ENCODE measurements around the gene JMJD8.
"Not testable (repeated sequence)": the region's sequence is repeated elsewhere in the genome, so short reads cannot be mapped to it uniquely, and the experiment has no call there.

Gene JMJD8

GRCh38 chr16:708959-709358 is 24.8 kb upstream of the JMJD8 start:
- DNase-seq: no peak

GRCh38 chr16:708019-708418 is 23.9 kb upstream of the JMJD8 start:
- DNase-seq: no peak

GRCh38 chr16:707062-707538 is 23.0 kb upstream of the JMJD8 start:
- no peak for DNase-seq

- no peak for DNase-seq
Measured at GRCh38 chr16:706189-707061, 22.3 kb upstream of the JMJD8 start.

GRCh38 chr16:705431-706188 is 21.5 kb upstream of the JMJD8 start, which contains the start of gene FBXL16:
FBXL16 (minus strand) TSS chr16:705801; CDS start chr16:697405, 8,396 bp downstream.
- peak; percentile 39 to 41 for DNase-seq

- DNase-seq: no peak
Measured at GRCh38 chr16:704552-705380, 20.6 kb upstream of the JMJD8 start.

- no peak for DNase-seq
Measured at GRCh38 chr16:704047-704446, 19.9 kb upstream of the JMJD8 start.

- DNase-seq: no peak
Measured at GRCh38 chr16:703406-703805, 19.3 kb upstream of the JMJD8 start.

GRCh38 chr16:702341-702740 is 18.2 kb upstream of the JMJD8 start:
- no peak for DNase-seq

GRCh38 chr16:700684-701584 is 16.8 kb upstream of the JMJD8 start:
- no peak for DNase-seq

- no peak for DNase-seq
Measured at GRCh38 chr16:698911-699671, 15.0 kb upstream of the JMJD8 start.

- no peak for DNase-seq
Measured at GRCh38 chr16:695355-696089, 11.4 kb upstream of the JMJD8 start.

- DNase-seq: no peak
Measured at GRCh38 chr16:694863-695354, 10.8 kb upstream of the JMJD8 start.

GRCh38 chr16:694187-694862 is 10.2 kb upstream of the JMJD8 start:
- DNase-seq: no peak

- no peak for DNase-seq
Measured at GRCh38 chr16:693766-694165, 9.6 kb upstream of the JMJD8 start.

- DNase-seq: no peak
Measured at GRCh38 chr16:693364-693763, 9.2 kb upstream of the JMJD8 start.

GRCh38 chr16:692356-693108 is 8.4 kb upstream of the JMJD8 start:
- DNase-seq: no peak

GRCh38 chr16:691242-691641 is 7.1 kb upstream of the JMJD8 start:
- not testable (repeated sequence) for DNase-seq

All from hippocampal formation (tissue), 2 donors.